GM12878 (cell line): ENCODE measurements around the gene TPCN2.

Experiments
- MTA3 ChIP-seq: IDR thresholded peaks from 2 replicates; pipeline ENCODE4 v1.6.1; 2012; ENCODE audit warnings: low read length, inconsistent platforms, borderline replicate concordance
- POLR2AphosphoS5 ChIP-seq: IDR thresholded peaks from 2 replicates; pipeline ENCODE4 v1.6.1; 2011; ENCODE audit warnings: mild to moderate bottlenecking, low read length, inconsistent platforms
- SIN3A ChIP-seq: IDR thresholded peaks from 2 replicates; pipeline ENCODE4 v1.6.1; 2012; ENCODE audit warnings: low read depth, low read length, improper control_type of control experiment
- SMAD1 ChIP-seq: fragments of 450-650 bp; IDR thresholded peaks from 2 replicates; pipeline ENCODE4 v1.6.1; 2018; ENCODE audit warnings: mild to moderate bottlenecking, low read depth; ENCODE audit not compliant: partially characterized antibody
- TF ChIP-seq, protein P1 (sequence below), 3 experiments: IDR thresholded peaks in 2 of 3; conservative IDR thresholded peaks in 1 of 3; 2 replicates each; pipeline ENCODE4 v1.5.1; 2011; ENCODE audit warnings: low read depth in 3 of 3, low read length in 3 of 3, mild to moderate bottlenecking in 3 of 3, control low read depth in 2 of 3, moderate library complexity in 2 of 3, inconsistent platforms in 1 of 3, mixed read lengths in 1 of 3; ENCODE audit not compliant: control insufficient read depth in 2 of 3, insufficient read depth in 1 of 3; ENCODE audit errors: extremely low read depth in 1 of 3
- TF ChIP-seq, protein P2 (sequence below): IDR thresholded peaks from 2 replicates; pipeline ENCODE4 v1.6.1; 2012; ENCODE audit warnings: mild to moderate bottlenecking, low read depth, low read length
- TF ChIP-seq, protein P3 (sequence below): fragments of 450-650 bp; IDR thresholded peaks from 2 replicates; pipeline ENCODE4 v1.6.1; 2017; ENCODE audit warnings: mild to moderate bottlenecking

DNA sequence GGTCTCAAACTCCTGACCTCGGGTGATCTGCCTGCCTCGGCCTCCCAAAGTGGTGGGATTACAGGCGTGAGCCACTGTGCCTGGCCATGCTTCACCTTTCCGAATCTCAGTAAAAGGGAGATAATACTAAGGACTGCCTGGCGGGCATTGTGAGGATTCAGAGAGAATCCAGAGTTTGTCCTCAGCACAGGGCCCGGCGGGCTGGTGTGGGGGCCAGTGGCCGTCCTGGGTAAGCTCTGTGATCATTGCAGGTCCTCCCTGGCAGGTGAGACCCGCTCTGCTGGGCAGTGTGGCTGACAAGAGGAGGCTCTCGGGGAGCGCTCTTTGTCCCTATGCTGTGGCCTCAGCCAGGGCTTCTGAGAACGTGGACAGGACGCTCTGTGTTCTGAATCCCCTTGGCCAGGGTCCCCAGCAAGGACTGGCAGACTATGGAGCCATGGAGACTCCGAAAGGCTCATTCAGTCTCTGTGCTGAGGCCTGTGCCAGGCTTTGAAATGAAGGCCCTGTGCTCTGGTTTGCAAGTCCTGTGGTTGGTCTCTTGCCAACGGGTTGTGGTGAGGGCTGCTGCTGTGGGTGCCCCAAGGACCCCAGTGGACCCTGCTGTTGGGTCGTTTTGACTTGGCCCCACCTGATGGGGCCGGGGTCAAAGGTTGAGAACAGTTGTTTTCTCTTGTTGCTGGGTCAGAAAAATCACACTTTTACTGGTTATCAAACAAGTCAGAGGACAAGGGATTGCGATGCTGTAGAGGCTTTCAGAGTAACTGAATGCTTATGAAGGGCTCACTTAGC lies 2.1 kb downstream of the TPCN2 start:
- TF ChIP-seq, protein P1, sequence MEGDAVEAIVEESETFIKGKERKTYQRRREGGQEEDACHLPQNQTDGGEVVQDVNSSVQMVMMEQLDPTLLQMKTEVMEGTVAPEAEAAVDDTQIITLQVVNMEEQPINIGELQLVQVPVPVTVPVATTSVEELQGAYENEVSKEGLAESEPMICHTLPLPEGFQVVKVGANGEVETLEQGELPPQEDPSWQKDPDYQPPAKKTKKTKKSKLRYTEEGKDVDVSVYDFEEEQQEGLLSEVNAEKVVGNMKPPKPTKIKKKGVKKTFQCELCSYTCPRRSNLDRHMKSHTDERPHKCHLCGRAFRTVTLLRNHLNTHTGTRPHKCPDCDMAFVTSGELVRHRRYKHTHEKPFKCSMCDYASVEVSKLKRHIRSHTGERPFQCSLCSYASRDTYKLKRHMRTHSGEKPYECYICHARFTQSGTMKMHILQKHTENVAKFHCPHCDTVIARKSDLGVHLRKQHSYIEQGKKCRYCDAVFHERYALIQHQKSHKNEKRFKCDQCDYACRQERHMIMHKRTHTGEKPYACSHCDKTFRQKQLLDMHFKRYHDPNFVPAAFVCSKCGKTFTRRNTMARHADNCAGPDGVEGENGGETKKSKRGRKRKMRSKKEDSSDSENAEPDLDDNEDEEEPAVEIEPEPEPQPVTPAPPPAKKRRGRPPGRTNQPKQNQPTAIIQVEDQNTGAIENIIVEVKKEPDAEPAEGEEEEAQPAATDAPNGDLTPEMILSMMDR (IDR thresholded peaks at IDR 0.05 in 2 of 3, conservative IDR thresholded peaks at IDR 0.05 in 1 of 3; ENCODE audit: control insufficient read depth in 2 of 3, extremely low read depth in 1 of 3, insufficient read depth in 1 of 3, low read depth in 3 of 3, low read length in 3 of 3): no peak
- TF ChIP-seq, protein P2, sequence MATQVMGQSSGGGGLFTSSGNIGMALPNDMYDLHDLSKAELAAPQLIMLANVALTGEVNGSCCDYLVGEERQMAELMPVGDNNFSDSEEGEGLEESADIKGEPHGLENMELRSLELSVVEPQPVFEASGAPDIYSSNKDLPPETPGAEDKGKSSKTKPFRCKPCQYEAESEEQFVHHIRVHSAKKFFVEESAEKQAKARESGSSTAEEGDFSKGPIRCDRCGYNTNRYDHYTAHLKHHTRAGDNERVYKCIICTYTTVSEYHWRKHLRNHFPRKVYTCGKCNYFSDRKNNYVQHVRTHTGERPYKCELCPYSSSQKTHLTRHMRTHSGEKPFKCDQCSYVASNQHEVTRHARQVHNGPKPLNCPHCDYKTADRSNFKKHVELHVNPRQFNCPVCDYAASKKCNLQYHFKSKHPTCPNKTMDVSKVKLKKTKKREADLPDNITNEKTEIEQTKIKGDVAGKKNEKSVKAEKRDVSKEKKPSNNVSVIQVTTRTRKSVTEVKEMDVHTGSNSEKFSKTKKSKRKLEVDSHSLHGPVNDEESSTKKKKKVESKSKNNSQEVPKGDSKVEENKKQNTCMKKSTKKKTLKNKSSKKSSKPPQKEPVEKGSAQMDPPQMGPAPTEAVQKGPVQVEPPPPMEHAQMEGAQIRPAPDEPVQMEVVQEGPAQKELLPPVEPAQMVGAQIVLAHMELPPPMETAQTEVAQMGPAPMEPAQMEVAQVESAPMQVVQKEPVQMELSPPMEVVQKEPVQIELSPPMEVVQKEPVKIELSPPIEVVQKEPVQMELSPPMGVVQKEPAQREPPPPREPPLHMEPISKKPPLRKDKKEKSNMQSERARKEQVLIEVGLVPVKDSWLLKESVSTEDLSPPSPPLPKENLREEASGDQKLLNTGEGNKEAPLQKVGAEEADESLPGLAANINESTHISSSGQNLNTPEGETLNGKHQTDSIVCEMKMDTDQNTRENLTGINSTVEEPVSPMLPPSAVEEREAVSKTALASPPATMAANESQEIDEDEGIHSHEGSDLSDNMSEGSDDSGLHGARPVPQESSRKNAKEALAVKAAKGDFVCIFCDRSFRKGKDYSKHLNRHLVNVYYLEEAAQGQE: no peak
- TF ChIP-seq SIN3A: no peak
- TF ChIP-seq MTA3: no peak
- TF ChIP-seq, protein P3, sequence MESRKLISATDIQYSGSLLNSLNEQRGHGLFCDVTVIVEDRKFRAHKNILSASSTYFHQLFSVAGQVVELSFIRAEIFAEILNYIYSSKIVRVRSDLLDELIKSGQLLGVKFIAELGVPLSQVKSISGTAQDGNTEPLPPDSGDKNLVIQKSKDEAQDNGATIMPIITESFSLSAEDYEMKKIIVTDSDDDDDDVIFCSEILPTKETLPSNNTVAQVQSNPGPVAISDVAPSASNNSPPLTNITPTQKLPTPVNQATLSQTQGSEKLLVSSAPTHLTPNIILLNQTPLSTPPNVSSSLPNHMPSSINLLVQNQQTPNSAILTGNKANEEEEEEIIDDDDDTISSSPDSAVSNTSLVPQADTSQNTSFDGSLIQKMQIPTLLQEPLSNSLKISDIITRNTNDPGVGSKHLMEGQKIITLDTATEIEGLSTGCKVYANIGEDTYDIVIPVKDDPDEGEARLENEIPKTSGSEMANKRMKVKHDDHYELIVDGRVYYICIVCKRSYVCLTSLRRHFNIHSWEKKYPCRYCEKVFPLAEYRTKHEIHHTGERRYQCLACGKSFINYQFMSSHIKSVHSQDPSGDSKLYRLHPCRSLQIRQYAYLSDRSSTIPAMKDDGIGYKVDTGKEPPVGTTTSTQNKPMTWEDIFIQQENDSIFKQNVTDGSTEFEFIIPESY: no peak
- TF ChIP-seq SMAD1: no peak
- TF ChIP-seq POLR2AphosphoS5: no peak
